Natural killer cell (primary cell): ENCODE data around the gene PTPRN2. TPM values are rescaled to one million over a fixed set of nuclear protein-coding genes. Genes with fewer than 3 reads are reported as not detected.

Experiments
- ATAC-seq, 3 donors: fragments of 150-1000 bp in 2 of 3; fragments of 200-7000 bp in 1 of 3; cut with Tn5 transposase; 1 replicate in 1 of 3; 2 replicates in 2 of 3; pipeline ENCODE4 v1.10.0; 2021; ENCODE audit warnings: mild to moderate bottlenecking in 2 of 3, moderate library complexity in 2 of 3
- DNase-seq, 2 donors: peaks; one replicate each; pipeline versions ENCODE4 v3.0.0 to v3.0.0-alpha.2; 2013 to 2021; ENCODE audit warnings: mixed read lengths in 1 of 2
- H3K27ac ChIP-seq: one replicate; pipeline ENCODE4 v1.5.1; 2013; ENCODE audit warnings: mild to moderate bottlenecking, low read length
- H3K27me3 ChIP-seq: one replicate; pipeline ENCODE4 v1.6.1; 2013; ENCODE audit warnings: low read length; ENCODE audit not compliant: control insufficient read depth, insufficient read depth
- H3K36me3 ChIP-seq: one replicate; pipeline ENCODE4 v1.6.1; 2013; ENCODE audit warnings: low read length; ENCODE audit not compliant: control insufficient read depth, insufficient read depth
- H3K4me1 ChIP-seq: one replicate; pipeline ENCODE4 v1.6.1; 2013; ENCODE audit warnings: low read length; ENCODE audit not compliant: control insufficient read depth, insufficient read depth
- H3K4me3 ChIP-seq: one replicate; pipeline ENCODE4 v1.5.1; 2013; ENCODE audit warnings: low read length
- H3K9me3 ChIP-seq: one replicate; pipeline ENCODE4 v1.6.1; 2013; ENCODE audit warnings: low read length; ENCODE audit not compliant: control insufficient read depth, insufficient read depth
- H3K27ac Mint-ChIP-seq, 2 donors: one replicate each; pipeline ENCODE4 v1.8.0; 2022; ENCODE audit warnings: mild to moderate bottlenecking in 2 of 2, mixed read lengths in 2 of 2, moderate library complexity in 1 of 2
- H3K27me3 Mint-ChIP-seq, 2 donors: one replicate each; pipeline ENCODE4 v1.8.0; 2022; ENCODE audit warnings: low read depth in 2 of 2, mixed read lengths in 2 of 2
- H3K36me3 Mint-ChIP-seq: one replicate; pipeline ENCODE4 v1.8.0; 2022; ENCODE audit warnings: mixed read lengths
- H3K4me1 Mint-ChIP-seq, 2 donors: one replicate each; pipeline ENCODE4 v1.8.0; 2022; ENCODE audit warnings: mixed read lengths in 2 of 2
- H3K4me3 Mint-ChIP-seq: one replicate; pipeline ENCODE4 v1.8.0; 2022; ENCODE audit warnings: mild to moderate bottlenecking, moderate library complexity, mixed read lengths
- H3K9me3 Mint-ChIP-seq, 2 donors: one replicate each; pipeline ENCODE4 v1.8.0; 2022; ENCODE audit warnings: mixed read lengths in 2 of 2
- CTCF ChIP-seq: fragments of 200-600 bp; IDR thresholded peaks from one replicate; pipeline ENCODE4 v1.8.0; 2022; ENCODE audit warnings: antibody characterized with exemption
- WGBS: methylation state at CpG from one replicate; pipeline ENCODE4 v1.1.7; 2013; ENCODE audit warnings: missing lambda C conversion rate; ENCODE audit not compliant: insufficient coverage; 5-methylcytosine and 5-hydroxymethylcytosine counted together
- intact Hi-C: fragments of 100-400 bp; cut with micrococcal nuclease; formaldehyde crosslinking; loops from one replicate; pipeline ENCODE4 v1.14.2; 2022
- total RNA-seq, 4 donors: library from RNA; stranded (reverse); fragments of 120-200 nt in 1 of 4; gene quantifications; one replicate each; pipeline versions ENCODE4 v1.2.3 to v1.2.4, GENCODE V29; 2013 to 2022

PTPRN2 gene
- total RNA-seq, 3 donors from 2014 or later (not counting 1 experiment from before 2014, with no cell fraction given), result 1.3 to 2.5 (median 1.9) TPM

- Mint-ChIP-seq H3K36me3 (no peaks in the 10 kb centered on the region), H3K9me3 (no peaks in the 10 kb centered on the region), H3K27me3 (no peaks in the 10 kb centered on the region), H3K4me3 (no peak overlapping the region), H3K27ac (no peak overlapping the region), H3K4me1 (peaks cover 9 to 10% of the 10 kb centered on the region in 2 donors)
- TF ChIP-seq CTCF, result no peak
- no peak for DNase-seq
- intact Hi-C loops, result no loop called here
- H3K4me1 ChIP-seq, result peaks cover 10% of the 10 kb centered on the region
- no peak for ATAC-seq
- no peak overlapping the region for H3K4me3 ChIP-seq
- 80% methylated on average over 15 of the region's 26 CpGs for WGBS
- no peaks in the 10 kb centered on the region for H3K27me3 ChIP-seq
- no peaks in the 10 kb centered on the region for H3K36me3 ChIP-seq
- no peak overlapping the region for H3K27ac ChIP-seq
- H3K9me3 ChIP-seq, result no peaks in the 10 kb centered on the region
These were observed 928.7 kb downstream of the PTPRN2 start for GRCh38 chr7:157658851-157659412.

GRCh38 chr7:157657741-157658740 lies 929.6 kb downstream of the PTPRN2 start:
- H3K27me3 Mint-ChIP-seq, result no peaks in the 10 kb centered on the region
- ATAC-seq, result no peak
- WGBS, result 79% methylated on average over 29 of the region's 29 CpGs
- no peaks in the 10 kb centered on the region for H3K9me3 Mint-ChIP-seq
- Histone ChIP-seq H3K4me3 (no peak overlapping the region), H3K9me3 (no peaks in the 10 kb centered on the region), H3K36me3 (no peaks in the 10 kb centered on the region), H3K27ac (no peak overlapping the region), H3K27me3 (no peaks in the 10 kb centered on the region), H3K4me1 (peaks cover 10% of the 10 kb centered on the region)
- no peaks in the 10 kb centered on the region for H3K36me3 Mint-ChIP-seq
- H3K27ac Mint-ChIP-seq, result no peak overlapping the region
- no peak for TF ChIP-seq CTCF
- peaks cover 9 to 10% of the 10 kb centered on the region in 2 donors for H3K4me1 Mint-ChIP-seq
- no peak for DNase-seq
- H3K4me3 Mint-ChIP-seq, result no peak overlapping the region
- intact Hi-C loops, result no loop called here

GRCh38 chr7:157656195-157656769 lies 931.3 kb downstream of the PTPRN2 start:
- Mint-ChIP-seq H3K9me3 (no peaks in the 10 kb centered on the region), H3K4me1 (peaks cover 9 to 10% of the 10 kb centered on the region in 2 donors), H3K27ac (no peak overlapping the region), H3K4me3 (no peak overlapping the region), H3K36me3 (no peaks in the 10 kb centered on the region), H3K27me3 (no peaks in the 10 kb centered on the region)
- Histone ChIP-seq H3K4me1 (peaks cover 10% of the 10 kb centered on the region), H3K27ac (no peak overlapping the region), H3K27me3 (no peaks in the 10 kb centered on the region), H3K4me3 (no peak overlapping the region), H3K9me3 (no peaks in the 10 kb centered on the region), H3K36me3 (no peaks in the 10 kb centered on the region)
- 96% methylated on average over 34 of the region's 34 CpGs for WGBS
- no peak for ATAC-seq
- intact Hi-C loops, result no loop called here
- no peak for DNase-seq
- no peak for TF ChIP-seq CTCF
